IPS DF 6.9 (cell line): ENCODE data around the gene TEKTIP1.
"Not testable (repeated sequence)": the region's sequence is repeated elsewhere in the genome, so short reads cannot be mapped to it uniquely, and the experiment has no call there.

Source experiments
- DNase-seq: peaks from one replicate; pipeline ENCODE4 v3.0.0-alpha.2; 2013; ENCODE audit warnings: low read depth, low spot score
- H3K27ac ChIP-seq: one replicate; pipeline ENCODE4 v1.5.1; 2013; ENCODE audit warnings: low read length, control low read depth
- H3K27me3 ChIP-seq: 2 replicates; pipeline ENCODE4 v1.6.1; 2013; ENCODE audit warnings: mild to moderate bottlenecking, low read length; ENCODE audit not compliant: control insufficient read depth, insufficient read depth
- H3K36me3 ChIP-seq: 2 replicates; pipeline ENCODE4 v1.6.1; 2013; ENCODE audit warnings: low read length; ENCODE audit not compliant: control insufficient read depth, insufficient read depth
- H3K4me1 ChIP-seq: 2 replicates; pipeline ENCODE4 v1.6.1; 2013; ENCODE audit warnings: low read length; ENCODE audit not compliant: control insufficient read depth, insufficient read depth
- H3K4me3 ChIP-seq: 2 replicates; pipeline ENCODE4 v1.5.1; 2013; ENCODE audit warnings: mild to moderate bottlenecking, low read length
- H3K9me3 ChIP-seq: 2 replicates; pipeline ENCODE4 v1.6.1; 2013; ENCODE audit warnings: low read length, inconsistent platforms; ENCODE audit not compliant: control insufficient read depth, insufficient read depth
- WGBS: extraction: QIAGEN DNeasy Blood & Tissue Kit; methylation state at CpG from one replicate; pipeline ENCODE4 v1.1.7; 2013; ENCODE audit warnings: mixed read lengths, missing lambda C conversion rate; ENCODE audit not compliant: insufficient read length, insufficient coverage; 5-methylcytosine and 5-hydroxymethylcytosine counted together

Gene TEKTIP1

GRCh38 chr19:3499738-3500428, 39.1 kb upstream of the TEKTIP1 start:
- Histone ChIP-seq H3K36me3 (peaks cover 8% of the 10 kb centered on the region), H3K9me3 (no peaks in the 10 kb centered on the region), H3K4me1 (no peaks in the 10 kb centered on the region; the same call in 1 of the 2 replicates), H3K27me3 (no peaks in the 10 kb centered on the region), H3K27ac (no peak overlapping the region), H3K4me3 (peak overlapping the region; percentile 94)
- no peak for DNase-seq
- WGBS, result no CpG with 5 or more reads among the region's 18 CpGs

GRCh38 chr19:3500429-3501101, 38.4 kb upstream of the TEKTIP1 start, which contains the start of gene DOHH:
Gene DOHH (minus strand): TSS chr19:3500674. CDS start chr19:3496814, 3,860 bp downstream.
- no peak within 1 kb of the TSS for H3K27ac ChIP-seq
- no peaks in the 10 kb centered on the region for H3K9me3 ChIP-seq
- peaks cover 5% of the 10 kb centered on the region for H3K36me3 ChIP-seq
- peak; percentile 97 for DNase-seq
- no peaks in the 10 kb centered on the region; the same call in 1 of the 2 replicates for H3K4me1 ChIP-seq
- no peaks in the 10 kb centered on the region for H3K27me3 ChIP-seq
- H3K4me3 ChIP-seq, result peak within 1 kb of the TSS; percentile 94
- WGBS, result no CpG with 5 or more reads among the region's 52 CpGs

GRCh38 chr19:3501780-3502179, 37.2 kb upstream of the TEKTIP1 start:
- Histone ChIP-seq H3K4me3 (no peak overlapping the region), H3K27ac (no peak overlapping the region), H3K27me3 (no peaks in the 10 kb centered on the region), H3K4me1 (no peaks in the 10 kb centered on the region; the same call in 1 of the 2 replicates), H3K9me3 (no peaks in the 10 kb centered on the region), H3K36me3 (no peaks in the 10 kb centered on the region)
- no CpG with 5 or more reads among the region's 3 CpGs for WGBS
- DNase-seq, result no peak

GRCh38 chr19:3503036-3503572, 35.9 kb upstream of the TEKTIP1 start:
- Histone ChIP-seq H3K36me3 (no peaks in the 10 kb centered on the region), H3K4me3 (no peak overlapping the region), H3K27ac (no peak overlapping the region), H3K4me1 (no peaks in the 10 kb centered on the region; the same call in 1 of the 2 replicates), H3K27me3 (no peaks in the 10 kb centered on the region), H3K9me3 (no peaks in the 10 kb centered on the region)
- DNase-seq, result no peak
- WGBS, result no CpG with 5 or more reads among the region's 13 CpGs

GRCh38 chr19:3504735-3505134, 34.2 kb upstream of the TEKTIP1 start:
- Histone ChIP-seq H3K9me3 (no peaks in the 10 kb centered on the region), H3K36me3 (no peaks in the 10 kb centered on the region), H3K27me3 (no peaks in the 10 kb centered on the region), H3K4me3 (no peak overlapping the region), H3K4me1 (no peaks in the 10 kb centered on the region; the same call in 1 of the 2 replicates), H3K27ac (no peak overlapping the region)
- no peak for DNase-seq
- WGBS, result no CpG with 5 or more reads among the region's 5 CpGs

GRCh38 chr19:3505598-3506383, 33.2 kb upstream of the TEKTIP1 start, which contains the start of gene FZR1:
Gene FZR1 (plus strand): TSS chr19:3506311. CDS start chr19:3522990, 16,679 bp downstream.
- Histone ChIP-seq H3K4me3 (peak within 1 kb of the TSS; percentile 70), H3K9me3 (no peaks in the 10 kb centered on the region), H3K4me1 (no peaks in the 10 kb centered on the region; the same call in 1 of the 2 replicates), H3K36me3 (no peaks in the 10 kb centered on the region), H3K27me3 (no peaks in the 10 kb centered on the region), H3K27ac (no peak within 1 kb of the TSS)
- WGBS, result no CpG with 5 or more reads among the region's 79 CpGs
- DNase-seq, result peak; percentile 92

GRCh38 chr19:3506384-3507340, 32.3 kb upstream of the TEKTIP1 start:
- Histone ChIP-seq H3K27ac (no peak overlapping the region), H3K9me3 (no peaks in the 10 kb centered on the region), H3K36me3 (no peaks in the 10 kb centered on the region), H3K27me3 (no peaks in the 10 kb centered on the region), H3K4me1 (no peaks in the 10 kb centered on the region; the same call in 1 of the 2 replicates), H3K4me3 (peak overlapping the region; percentile 70)
- no CpG with 5 or more reads among the region's 69 CpGs for WGBS
- DNase-seq, result no peak

GRCh38 chr19:3507371-3508120, 31.4 kb upstream of the TEKTIP1 start:
- Histone ChIP-seq H3K27me3 (no peaks in the 10 kb centered on the region), H3K4me1 (no peaks in the 10 kb centered on the region; the same call in none of the 2 replicates), H3K36me3 (peaks cover 2% of the 10 kb centered on the region; the same call in 1 of the 2 replicates), H3K9me3 (no peaks in the 10 kb centered on the region), H3K27ac (no peak overlapping the region), H3K4me3 (peak overlapping the region; percentile 70; the same call in 1 of the 2 replicates)
- DNase-seq, result no peak
- WGBS, result no CpG with 5 or more reads among the region's 31 CpGs

GRCh38 chr19:3508121-3508661, 30.8 kb upstream of the TEKTIP1 start:
- H3K27ac ChIP-seq, DNase-seq, H3K4me1 ChIP-seq, H3K4me3 ChIP-seq, H3K36me3 ChIP-seq, H3K9me3 ChIP-seq, H3K27me3 ChIP-seq: not testable (repeated sequence)
- no CpG with 5 or more reads among the region's 18 CpGs for WGBS
